Astrocyte (in vitro differentiated cells and primary cell): ENCODE results near the gene WASF2.

ENCODE experiments used
- EZH2 ChIP-seq: IDR thresholded peaks from 2 replicates; pipeline ENCODE4 v1.6.1; 2012; ENCODE audit warnings: mild to moderate bottlenecking, low read length, inconsistent platforms; ENCODE audit not compliant: insufficient read depth
- TF ChIP-seq, protein P1 (sequence below): IDR thresholded peaks from 2 replicates; pipeline ENCODE4 v1.5.1; 2011; ENCODE audit warnings: low read depth, mild to moderate bottlenecking, inconsistent platforms, low read length, moderate library complexity; ENCODE audit not compliant: insufficient read depth

DNA sequence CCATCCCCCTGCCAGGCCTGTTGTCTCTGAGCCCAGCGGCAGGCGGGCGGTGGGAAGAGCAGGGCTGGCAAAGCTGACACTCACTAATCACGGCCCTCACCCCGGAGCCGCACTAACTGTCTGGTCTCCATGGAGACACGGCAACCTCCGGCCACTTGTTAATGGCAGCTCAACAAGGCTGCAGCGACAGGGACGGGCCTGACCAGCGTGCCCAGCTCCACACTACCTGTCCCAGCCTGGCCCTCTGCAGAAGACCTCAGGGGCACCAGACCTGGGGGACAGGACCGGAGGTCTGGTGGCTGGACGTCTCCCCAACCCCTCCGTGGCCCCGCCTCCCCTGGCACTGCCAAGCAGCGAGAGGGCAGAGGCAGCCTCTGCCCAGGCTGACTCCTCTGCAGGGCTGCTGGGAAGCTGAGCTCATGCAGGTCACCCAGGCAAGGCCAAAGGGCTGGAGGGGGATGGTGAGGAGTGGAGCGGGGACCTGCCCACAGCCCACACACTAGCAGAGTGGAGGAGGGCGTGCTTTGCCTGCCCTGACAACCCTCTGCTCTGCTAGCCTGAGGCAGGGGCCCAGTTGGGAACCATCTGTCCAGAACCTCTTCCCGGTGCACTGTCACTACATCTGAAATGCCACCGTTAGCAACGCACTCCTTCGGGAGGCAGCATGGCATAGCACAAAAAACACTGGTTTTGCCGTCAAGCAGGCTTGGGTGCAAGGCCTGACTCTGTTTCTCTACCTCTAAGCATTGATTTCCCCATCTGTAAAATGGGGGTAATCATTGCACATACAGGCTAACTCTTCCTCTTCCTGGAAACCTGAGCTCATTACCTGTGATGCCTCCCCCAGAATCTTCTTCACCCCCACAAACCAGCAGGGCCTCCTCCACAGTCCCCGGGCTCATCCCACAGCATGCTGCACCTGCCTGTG, 29.6 kb upstream of the WASF2 start:
- TF ChIP-seq EZH2: no peak
- TF ChIP-seq, protein P1, sequence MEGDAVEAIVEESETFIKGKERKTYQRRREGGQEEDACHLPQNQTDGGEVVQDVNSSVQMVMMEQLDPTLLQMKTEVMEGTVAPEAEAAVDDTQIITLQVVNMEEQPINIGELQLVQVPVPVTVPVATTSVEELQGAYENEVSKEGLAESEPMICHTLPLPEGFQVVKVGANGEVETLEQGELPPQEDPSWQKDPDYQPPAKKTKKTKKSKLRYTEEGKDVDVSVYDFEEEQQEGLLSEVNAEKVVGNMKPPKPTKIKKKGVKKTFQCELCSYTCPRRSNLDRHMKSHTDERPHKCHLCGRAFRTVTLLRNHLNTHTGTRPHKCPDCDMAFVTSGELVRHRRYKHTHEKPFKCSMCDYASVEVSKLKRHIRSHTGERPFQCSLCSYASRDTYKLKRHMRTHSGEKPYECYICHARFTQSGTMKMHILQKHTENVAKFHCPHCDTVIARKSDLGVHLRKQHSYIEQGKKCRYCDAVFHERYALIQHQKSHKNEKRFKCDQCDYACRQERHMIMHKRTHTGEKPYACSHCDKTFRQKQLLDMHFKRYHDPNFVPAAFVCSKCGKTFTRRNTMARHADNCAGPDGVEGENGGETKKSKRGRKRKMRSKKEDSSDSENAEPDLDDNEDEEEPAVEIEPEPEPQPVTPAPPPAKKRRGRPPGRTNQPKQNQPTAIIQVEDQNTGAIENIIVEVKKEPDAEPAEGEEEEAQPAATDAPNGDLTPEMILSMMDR: no peak
